Left hindlimb (tissue), 1 donor: ENCODE results near the gene RTL5.

Source experiments
- DNase-seq: peaks from one replicate; pipeline ENCODE4 v3.0.0-alpha.2; 2018

The RTL5 gene

DNA sequence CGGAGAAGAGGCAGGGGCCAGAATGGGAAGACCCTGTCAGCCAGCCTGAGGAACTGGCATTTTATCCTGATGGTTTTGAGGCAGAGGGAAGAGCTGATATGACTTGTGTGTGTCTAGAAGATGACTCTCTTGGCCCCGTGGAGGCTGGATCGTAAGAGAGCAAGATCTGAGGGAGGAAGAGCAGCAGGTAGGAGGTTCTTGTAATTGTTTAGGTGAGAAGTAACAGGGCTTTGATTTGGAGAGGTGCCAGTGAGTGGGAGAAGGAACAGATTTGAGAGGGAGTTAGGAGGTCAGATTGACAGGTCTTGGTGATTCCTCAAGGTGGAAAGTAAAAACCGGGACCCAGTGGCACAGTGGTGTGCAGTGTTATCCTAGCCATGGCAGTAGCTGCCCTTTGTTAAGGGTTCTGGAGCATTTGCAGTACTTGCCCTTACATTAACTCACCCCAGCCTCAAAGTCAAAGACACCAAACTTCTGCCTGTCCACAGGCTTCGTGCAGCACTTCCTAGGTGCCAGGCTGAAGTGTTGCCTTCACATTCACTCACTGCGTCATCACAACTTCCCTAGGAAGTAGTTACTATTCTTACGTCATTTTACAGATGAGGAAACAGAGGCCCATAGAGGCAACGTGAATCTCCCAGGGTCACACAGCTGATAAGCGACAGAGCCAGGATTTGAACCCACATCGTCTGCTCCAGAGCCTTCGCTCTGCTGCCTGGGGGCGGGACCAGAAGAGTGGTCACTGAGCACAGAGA is 23.7 kb downstream of the RTL5 start:
- DNase-seq = no peak

DNA sequence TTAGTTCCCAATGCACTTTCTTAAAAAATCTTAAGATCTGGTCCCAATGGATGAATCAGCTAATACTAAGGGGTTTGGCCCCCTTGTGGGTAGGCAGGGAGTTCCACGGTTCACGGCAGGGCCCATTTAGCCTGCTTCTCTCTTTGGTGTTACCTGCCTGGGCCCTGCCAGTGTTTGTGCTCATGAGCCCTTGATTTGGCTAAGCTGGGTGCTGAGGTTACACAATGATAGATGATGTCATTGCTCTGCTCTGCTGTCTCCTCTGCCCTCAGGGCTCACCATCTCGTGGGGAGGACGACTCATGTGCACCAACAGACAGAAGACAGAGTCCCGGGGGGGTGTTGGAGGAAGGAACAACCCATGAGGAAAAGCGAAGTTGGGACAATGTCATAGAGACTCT is 24.4 kb downstream of the RTL5 start:
- DNase-seq = no peak

DNA sequence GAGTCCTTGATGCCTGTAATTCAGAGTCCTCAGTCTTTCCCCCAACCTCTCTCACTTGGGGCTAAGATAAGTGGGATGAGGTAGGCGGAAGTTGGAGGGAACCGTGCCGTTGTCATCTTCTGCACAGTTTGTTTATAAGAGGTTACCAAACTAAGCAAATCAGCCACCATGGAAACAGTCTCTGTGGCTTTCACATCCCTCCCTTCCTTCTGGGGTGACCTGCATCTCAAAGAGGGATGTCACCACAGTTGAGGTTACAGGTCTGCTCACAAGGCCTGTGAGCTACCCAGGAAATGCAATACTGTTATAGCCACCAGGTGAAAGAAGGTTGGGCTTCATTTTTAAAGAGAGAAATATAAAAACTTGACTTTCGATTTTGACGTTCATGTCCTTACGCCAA is 26.3 kb downstream of the RTL5 start:
- DNase-seq = no peak

- no peak for DNase-seq
Measured at GRCh38 chrX:72102760-72103159, 29.0 kb downstream of the RTL5 start.

DNA sequence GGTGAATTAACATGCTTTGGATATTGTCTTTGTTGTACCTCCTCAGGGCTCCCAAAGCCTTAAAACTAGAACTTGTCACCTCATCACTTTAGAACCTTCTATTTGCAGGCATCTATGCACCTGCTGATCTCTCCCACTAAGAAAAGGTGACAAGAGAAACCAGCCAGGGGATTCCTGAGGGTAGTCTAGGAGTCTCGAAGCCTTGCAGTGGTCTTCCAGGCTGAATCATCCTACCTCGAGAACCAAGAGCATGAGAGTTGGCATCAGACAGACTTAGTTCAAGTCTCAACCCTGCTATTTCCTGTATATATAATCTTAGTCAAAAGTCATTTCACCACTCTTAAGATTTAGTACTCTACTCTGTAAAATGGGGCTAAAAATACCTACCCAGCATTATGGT is 29.6 kb downstream of the RTL5 start:
- no peak for DNase-seq

GRCh38 chrX:72101597-72102037 is 30.1 kb downstream of the RTL5 start:
- DNase-seq = no peak

GRCh38 chrX:72100824-72101351 is 30.8 kb downstream of the RTL5 start:
- DNase-seq = no peak

DNA sequence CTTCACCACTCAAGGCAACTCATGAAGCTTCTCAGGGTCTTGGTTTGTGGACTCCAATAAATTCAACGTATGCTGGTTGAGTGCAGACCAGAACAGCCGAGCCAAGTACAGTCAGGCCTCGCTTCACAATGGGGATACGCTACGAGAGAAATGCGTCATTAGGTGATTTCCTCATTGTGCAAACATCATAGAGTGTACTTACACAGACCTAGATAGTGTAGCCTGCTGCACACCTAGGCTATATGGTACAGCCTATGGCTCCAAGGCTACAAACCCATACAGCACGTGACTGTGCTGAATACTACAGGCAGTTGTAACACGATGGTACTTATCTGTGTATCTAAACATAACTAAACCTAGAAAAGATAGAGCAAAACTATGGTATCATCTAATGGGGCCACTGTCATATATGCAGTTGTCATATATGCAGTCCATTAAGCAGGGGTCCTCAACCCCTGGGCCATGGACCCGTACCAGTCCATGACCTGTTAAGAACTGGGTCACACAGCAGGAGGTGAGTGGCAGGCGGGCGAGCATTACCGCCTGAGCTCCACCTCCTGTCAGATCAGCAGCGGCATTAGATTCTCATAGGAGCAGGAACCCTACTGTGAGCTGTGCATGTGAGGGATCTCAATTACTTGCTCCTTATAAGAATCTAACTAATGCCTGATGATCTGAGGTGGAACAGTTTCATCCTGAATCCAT is 31.5 kb downstream of the RTL5 start:
- no peak for DNase-seq

GRCh38 chrX:72097098-72097497 is 34.6 kb downstream of the RTL5 start:
- DNase-seq = no peak

- DNase-seq = no peak
Measured at GRCh38 chrX:72095370-72095769, 36.3 kb downstream of the RTL5 start.

DNA sequence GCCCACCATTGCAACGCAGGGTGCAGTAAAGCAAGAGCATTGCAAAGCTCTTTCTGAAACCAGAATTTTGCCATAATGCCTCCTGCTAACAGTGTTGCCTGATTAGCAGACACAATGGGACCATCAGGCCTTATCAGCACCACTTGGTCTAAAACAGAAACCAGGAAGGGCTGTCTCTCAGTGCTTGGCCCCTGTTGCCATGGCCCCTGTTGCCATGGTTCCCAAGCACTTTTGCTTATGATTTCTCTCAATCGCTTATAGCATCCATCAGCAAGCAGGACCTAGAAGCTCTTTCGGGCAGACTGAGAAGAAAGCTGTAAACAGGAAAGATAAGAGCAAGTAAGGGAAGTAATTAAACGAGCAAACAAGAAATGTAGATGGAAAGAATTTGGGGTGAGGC is 36.8 kb downstream of the RTL5 start:
- DNase-seq = no peak

- no peak for DNase-seq
Measured at GRCh38 chrX:72089254-72089653, 42.5 kb downstream of the RTL5 start.

DNA sequence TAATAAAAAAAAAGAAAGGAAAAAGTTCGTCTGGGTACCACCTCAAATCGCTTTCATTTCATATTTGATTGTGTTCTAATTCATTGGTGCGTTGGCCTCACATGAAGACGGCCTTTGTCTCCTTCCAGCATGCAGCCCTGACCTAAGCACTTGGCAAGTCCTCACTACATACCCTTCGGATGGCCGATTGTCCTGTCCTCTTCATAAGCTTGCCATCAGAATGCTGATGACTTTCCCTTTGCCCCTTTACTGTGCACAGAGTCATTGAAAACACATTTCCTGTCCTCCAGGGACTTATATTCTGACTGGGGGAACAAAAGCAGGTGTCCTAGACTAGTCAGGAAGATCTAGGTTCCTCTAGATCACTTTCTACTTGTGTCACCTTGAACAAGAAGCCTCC is 43.0 kb downstream of the RTL5 start:
- DNase-seq = no peak

GRCh38 chrX:72086995-72087394 is 44.7 kb downstream of the RTL5 start:
- no peak for DNase-seq

- DNase-seq = no peak
Measured at GRCh38 chrX:72084114-72084513, 47.6 kb downstream of the RTL5 start.

- no peak for DNase-seq
Measured at GRCh38 chrX:72083291-72083690, 48.4 kb downstream of the RTL5 start.

GRCh38 chrX:72081605-72082320 is 50.0 kb downstream of the RTL5 start:
- no peak for DNase-seq

DNA sequence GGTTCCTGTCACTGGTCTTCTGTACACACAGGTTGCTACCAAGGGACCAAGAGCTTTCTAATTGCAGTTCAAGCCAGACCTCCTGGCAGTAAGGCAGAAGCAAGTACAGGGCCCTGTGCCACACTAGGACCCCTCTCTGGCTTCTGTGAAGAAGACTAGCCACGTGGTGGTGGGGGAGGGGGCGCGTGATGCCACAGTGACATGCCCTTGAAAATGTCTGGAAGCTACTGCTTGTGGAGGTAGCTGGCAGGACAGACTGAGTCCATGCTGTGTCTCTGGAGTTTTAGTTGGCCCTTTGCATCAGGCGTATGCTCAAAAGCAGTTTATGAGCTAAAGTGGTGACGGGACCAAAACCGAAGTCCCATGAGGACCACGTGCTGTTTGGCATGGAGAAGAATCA is 50.9 kb downstream of the RTL5 start:
- no peak for DNase-seq

GRCh38 chrX:72080150-72080549 is 51.6 kb downstream of the RTL5 start:
- no peak for DNase-seq

GRCh38 chrX:72079607-72080006 is 52.1 kb downstream of the RTL5 start:
- DNase-seq = no peak

DNA sequence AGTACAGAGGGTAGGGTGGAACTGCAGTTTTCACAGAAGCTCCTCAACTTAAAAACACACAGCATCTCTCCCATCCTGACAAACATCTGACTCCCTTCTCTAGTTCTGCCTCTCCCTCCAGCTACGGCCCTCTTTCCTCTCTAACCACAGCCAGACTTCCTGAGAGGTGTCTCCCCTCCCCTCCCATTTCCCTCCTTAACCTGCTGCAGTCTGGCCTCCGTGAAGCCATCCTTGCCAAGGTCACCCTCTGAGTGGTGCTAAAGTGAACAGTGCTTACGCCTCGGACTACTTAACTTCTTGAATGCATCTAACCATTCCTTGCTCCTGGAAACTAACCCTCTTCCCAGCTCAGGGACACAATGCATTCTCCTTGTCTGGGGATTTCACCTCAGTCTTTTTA is 53.3 kb downstream of the RTL5 start:
- DNase-seq = no peak
